ENCODE measurements around the gene CCR4. TPM values are rescaled to one million over a fixed set of nuclear protein-coding genes. Genes with fewer than 3 reads are reported as not detected.
"Not testable (repeated sequence)": the region's sequence is repeated elsewhere in the genome, so short reads cannot be mapped to it uniquely, and the experiment has no call there.

CCR4 gene
- polyA plus RNA-seq, 1 donor = 0.08 TPM

DNA sequence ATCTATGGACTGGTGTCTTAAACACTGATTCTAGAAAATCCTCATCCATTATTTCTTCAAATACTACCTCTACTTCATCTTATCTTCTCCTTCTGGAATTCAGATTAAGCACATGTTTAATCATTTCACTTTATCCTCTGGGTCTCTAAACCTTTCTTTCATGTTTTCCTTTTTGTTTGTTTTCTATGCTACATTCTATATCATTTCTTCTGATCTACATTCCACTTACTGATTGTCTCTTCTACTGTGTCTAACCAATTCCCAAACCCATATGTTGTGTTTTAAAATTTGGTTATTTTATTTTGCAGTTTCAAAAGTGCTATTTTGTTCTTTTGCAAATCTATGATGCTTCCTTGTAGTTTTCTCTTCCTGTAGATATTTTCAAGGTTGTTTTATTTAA is 31.7 kb downstream of the CCR4 start:
- DNase-seq = no peak

DNA sequence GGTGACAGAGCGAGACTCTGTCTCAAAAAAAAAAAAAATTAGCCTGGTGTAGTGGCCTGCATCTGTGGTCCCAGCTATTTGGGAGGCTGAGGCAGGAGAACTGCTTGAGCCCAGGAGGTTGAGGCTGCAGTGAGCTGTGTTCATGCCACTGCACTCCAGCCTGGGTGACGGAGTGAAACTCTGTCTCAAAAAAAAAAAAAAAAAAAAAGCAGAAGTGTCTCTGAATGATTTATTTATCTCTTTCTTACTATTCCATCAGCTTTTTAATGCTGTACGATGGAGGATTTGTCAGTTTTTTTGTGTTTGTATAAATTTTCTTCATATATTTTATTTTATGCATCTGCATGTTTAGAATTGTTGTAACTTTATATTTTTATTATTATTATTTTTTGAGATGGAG is 33.5 kb downstream of the CCR4 start:
- DNase-seq = not testable (repeated sequence)

DNA sequence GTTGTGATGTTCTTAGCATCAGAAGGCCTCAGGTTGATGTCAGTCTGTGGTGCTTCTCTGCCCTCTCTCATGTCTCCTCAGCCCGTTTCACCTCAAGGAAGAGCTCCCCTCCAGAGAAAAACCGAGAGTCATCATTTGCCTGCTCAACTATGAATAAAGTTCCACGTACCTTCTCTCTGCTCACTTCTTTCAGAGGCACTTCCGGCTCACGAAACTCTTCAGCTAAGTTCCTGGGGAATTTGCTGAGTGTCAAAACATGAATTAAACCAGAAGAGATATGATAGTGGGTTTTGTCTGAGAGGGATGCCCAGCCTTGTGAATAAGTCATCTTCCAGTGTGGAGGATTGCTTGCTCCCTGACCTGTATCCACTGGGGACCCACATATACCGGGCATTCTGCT is 37.7 kb downstream of the CCR4 start:
- DNase-seq = no peak

DNA sequence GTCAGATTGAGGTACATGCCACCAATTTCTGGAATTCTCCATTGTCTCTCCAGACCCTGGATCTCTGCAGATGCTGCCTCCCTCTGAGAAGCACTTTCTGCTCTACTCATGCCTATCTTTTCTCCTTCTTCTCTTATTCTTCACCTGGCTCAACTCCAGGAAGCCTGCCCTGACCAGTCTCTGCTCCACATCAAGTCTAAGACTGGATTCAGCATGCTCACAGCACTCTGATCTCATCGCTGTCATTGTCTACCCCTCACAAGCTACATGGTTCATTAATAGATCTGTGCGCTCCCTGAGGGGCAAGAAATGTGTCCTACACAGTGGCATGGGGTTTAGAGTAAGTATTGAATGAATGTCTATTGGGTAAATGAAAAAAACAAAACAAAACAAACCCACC is 38.7 kb downstream of the CCR4 start:
- DNase-seq = no peak

DNA sequence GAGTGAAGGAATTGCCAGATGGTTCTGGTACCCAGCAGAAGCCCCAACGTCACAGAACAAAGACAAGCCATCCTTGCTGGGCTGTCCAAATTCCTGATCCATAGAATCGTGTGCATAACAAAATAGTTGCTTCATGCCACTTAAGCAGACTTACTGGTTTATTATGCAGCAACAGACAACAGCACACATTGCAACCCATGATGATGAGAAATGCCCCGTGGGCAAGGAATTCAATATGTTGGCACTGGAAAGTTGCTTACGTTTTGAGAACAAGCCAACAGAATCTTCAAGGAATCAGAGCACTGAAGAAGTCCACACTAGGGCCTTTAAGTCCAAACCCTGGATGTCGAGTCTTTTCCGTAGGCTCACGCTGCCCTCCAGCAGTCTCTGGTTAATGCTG is 40.3 kb downstream of the CCR4 start:
- no peak for DNase-seq

DNA sequence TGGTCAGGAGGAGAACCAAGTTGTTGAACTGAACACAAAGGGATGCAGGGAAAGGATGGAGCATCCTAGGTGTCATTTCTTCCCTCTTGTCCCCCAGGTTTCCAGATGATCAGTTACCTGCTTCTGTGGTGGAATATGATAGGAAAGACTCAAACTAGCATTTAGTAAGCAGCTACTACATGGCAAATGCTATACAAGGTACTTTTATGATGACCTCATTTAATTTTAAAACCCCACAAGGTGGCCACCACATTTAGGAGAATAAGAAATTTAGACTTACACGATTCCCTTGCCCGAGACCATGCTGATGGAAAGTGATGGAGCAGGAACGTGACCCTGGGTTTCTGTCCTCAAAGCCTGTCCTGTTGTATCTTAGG is 40.9 kb downstream of the CCR4 start:
- no peak for DNase-seq

DNA sequence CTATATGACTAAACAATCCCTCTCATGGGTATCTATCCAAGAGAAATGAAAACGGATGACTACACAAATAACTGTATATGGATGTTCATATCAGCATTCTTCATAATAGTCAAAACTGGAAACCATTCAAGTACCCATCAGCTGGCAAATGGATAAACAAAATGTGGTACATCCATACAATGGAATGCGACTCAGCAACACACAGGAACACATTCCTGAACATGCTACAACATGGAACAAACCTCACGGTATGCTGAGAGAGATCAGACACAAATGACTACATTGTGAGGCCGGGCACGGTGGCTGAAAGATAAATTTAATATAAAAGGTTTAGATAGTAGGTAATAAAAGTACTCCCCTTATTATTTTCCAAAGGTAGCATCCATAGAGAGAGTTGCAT is 42.6 kb downstream of the CCR4 start:
- DNase-seq = no peak

DNA sequence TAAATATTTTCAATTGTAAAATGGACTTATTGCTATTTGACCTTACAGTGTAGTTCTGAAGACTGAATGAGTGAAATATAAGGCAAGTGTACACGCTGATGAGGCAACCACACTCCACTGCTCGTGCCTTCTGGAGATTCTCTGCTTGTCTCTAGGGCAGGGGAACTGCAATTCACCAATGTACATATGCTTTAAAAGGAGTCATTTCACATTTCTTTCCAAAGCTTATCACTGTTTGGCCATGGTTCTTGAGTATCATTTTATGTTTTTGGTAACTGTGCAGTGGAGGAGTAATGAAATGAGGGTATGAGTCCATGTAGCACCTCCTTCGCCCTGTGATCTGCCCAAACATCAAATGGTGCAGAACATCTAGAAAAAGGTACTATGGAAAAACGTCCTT is 43.7 kb downstream of the CCR4 start:
- no peak for DNase-seq

DNA sequence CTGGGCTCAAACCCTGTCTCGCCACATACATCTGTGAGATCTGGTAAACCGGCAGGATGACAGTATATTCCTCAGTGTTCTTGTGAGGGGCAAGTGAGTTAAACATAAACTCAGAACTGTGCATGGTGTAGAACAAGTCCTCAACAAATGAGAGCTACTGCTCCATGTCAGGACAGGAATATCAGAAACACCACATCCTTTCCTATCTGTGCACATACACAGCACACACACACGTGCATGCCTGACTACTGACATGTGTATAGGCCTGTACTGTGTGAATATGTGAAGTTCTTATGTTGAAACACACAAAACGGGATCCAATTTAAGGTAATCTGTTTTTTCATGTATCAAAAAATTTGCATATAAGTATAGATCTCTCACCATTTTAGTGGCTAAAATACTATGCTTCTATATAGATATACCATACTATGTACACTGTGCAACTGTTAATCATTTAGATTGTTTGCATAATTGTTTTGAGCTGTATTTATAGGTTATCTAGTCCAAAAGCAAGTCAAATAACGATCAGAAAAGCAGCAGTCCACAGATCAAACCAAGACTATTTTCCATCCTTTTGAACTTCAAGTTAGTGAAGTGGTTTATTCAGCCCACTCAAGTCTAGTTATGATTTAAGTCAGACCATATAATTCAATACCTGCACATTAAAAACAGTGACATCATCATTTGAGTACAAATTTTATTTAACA is 44.8 kb downstream of the CCR4 start:
- no peak for DNase-seq

DNA sequence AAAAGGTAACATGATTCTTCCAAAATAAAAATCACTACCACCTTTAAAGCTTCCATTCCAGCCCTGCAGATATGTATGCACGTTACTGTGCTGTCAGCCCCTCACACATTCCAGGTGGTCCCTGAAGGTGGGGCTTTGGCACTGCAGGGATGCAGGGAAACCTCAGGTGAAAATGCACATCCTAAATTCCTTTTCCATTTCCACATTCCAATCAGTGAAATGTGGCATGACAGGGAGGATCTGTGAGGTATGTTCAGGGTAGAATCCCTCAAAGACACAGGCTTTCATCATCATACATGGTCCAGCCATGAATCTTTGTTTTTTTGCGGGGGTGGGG is 45.3 kb downstream of the CCR4 start:
- no peak for DNase-seq

DNA sequence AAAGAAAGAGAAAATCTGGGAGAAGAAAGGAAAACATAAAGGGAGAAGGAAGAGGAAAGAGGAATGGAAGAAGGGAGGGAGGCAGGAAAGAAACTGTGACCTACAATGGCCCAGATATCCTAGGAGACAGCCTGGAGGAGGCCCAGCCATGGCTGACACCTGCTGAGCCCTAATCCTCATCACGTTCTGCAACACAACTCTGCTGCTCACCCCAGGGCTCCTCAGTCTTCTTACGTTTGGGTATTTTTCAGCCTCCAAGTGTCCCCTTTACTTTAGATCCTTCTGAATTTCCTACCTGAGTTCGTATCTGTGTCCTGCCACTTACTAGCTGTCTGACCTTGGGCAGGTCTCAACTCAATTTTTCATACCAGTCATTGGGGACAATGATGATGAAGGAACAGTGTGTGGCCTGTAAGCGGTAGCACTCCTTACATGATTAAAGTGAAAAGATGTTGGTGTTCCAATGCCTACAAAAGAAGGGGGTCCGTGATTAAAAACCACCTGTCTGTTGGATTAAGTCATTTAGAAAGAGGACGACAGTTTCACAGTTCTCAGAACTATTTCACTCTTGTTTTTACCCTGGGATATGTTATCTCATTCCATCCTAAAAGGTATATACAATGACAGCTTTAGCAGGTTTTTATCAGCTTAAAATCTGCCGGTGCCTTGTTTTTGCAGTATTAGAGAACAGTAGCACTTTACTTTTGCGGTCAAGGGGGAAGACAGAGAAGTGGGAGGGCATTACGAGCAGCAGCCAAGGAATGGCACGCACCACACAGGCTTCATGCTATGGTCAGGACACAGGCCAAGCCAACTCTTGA is 47.4 kb downstream of the CCR4 start:
- DNase-seq = no peak

DNA sequence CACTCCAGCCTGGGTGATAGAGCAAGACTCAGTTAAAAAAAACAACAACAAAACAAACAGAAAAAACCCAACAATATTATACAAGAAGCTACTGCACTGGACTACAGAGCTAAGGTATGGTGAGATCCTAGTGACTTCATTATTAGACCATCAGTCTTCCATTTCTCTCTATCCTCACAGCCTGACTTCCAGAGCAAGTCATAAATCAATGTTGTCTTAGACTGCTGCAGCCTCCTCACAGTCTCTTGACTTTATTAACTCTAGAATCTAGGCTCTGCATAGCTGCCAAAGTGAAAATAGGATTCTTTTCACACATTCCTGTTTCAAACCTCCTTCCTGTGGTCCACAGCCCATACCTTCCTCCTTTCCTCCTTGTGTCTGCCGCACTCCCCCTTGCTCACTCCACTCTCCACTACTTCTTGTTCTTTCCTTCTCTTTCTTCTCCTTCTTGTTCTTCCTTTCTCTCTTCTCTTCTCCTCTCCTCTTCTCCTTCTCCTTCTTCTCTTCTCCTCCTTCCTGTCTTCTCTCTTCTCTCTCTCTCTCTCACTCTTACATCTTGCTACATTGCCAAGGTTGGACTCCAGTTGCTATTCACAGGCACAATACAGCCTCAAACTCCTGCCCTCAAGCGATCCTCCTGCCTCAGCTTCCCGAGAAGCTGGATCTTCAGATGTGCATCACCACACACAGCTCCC is 49.4 kb downstream of the CCR4 start:
- no peak for DNase-seq

DNA sequence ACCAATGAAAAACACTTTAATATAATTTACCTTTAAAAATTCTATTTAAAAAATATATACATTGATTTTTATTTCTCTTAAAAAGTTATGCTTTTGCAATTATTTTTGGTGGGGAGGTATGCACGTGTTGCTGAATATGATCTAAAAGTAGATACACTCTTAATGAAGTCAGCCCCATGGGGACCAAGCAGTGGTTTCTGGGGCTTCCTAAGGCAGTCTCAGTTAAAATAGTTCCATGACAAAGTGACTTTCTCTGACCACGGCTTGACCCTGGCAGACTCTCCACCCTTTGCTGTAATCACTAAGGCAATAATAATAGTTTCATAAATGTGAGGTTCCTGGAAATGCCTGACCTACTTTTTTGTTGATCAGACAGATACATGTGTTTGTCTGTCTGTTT is 50.4 kb downstream of the CCR4 start:
- DNase-seq = peak; percentile 26

DNA sequence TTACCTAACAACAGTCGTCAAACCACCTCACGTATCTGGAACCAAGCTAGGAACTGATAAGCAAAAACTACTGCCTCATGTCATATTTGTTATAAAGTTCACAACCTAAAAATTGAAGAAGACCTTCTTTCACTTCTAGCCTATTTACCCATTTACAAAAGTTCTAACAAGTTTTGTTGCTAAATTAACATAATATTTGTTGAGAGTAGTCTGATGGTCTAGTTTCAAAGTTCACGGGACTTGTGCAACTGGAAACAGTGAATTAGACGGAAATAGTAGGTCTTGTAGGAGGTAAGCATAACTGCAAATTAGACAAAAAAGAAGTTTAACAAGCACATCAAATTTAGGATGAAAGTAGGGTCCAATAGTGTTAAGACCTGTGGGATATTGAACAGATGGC is 51.9 kb downstream of the CCR4 start:
- no peak for DNase-seq

DNA sequence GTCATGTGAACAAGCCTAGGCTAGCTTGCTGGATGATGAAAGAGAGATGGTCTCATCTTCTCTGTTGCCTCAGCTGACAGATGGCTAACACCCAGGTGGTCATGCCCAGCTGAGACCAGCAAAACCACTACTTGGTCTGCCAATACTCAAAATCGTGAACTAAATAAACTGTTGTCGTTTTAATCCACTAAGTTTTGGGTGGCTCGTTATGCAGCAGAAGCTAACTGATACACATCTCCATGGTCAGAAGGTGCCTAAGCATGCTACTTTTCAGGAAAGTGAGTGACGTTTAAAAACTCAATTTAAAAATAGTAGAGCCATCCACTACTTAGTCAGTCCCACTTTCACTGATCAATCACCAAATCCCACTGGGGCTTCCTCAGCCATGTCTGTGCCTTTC is 52.8 kb downstream of the CCR4 start:
- no peak for DNase-seq

DNA sequence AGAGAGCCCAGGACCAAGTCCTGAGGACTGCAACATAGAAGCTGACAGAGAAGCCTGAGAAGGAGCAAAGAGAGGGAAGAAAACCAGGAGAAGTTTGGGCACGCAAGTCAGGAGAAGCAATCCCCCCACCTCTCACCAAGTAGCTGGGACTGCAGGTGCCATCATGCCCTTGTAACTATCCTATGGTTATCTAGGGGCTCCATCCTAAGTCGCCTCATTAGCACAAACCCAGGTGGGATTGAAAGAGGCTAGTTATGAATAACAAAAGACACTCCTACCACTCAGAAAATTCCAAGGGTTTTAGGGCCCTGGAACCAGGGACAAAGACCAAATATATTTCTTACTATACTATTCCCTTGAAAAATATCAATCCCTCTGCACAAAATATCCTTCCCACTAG is 53.5 kb downstream of the CCR4 start:
- no peak for DNase-seq

Other genes starting within 250 kb of the CCR4 start
- gene TRIM71, start 133.6 kb upstream of the CCR4 start, polyA plus RNA-seq (ENCODE audit: insufficient read length) = 0.18 TPM
- 27.3 TPM for gene GLB1, start 145.5 kb downstream of the CCR4 start, polyA plus RNA-seq (ENCODE audit: insufficient read length)
- 0.68 TPM for gene TMPPE, start 145.5 kb downstream of the CCR4 start, polyA plus RNA-seq (ENCODE audit: insufficient read length)
- gene CRTAP, start 162.4 kb downstream of the CCR4 start, polyA plus RNA-seq (ENCODE audit: insufficient read length) = 155 TPM

Data from hindlimb muscle (tissue), 1 donor.